Peyer's patch (tissue), 4 donors: Measurements from ENCODE around the gene FARP1.

Source experiments
- POLR2A ChIP-seq, 2 donors: fragments of 450-650 bp; IDR thresholded peaks; one replicate each; pipeline ENCODE4 v1.5.1; 2017; ENCODE audit warnings: antibody characterized with exemption in 2 of 2, mild to moderate bottlenecking in 2 of 2, moderate library complexity in 2 of 2
- TF ChIP-seq, protein P1 (sequence below), 6 experiments: fragments of 450-650 bp in 4 of 6; fragments of 200-600 bp in 2 of 6; sonication (generic) in 1 of 6; IDR thresholded peaks; one replicate each; pipeline ENCODE4 v1.5.1; 2017 to 2019; ENCODE audit warnings: antibody characterized with exemption in 6 of 6, mild to moderate bottlenecking in 3 of 6, moderate library complexity in 1 of 6

DNA sequence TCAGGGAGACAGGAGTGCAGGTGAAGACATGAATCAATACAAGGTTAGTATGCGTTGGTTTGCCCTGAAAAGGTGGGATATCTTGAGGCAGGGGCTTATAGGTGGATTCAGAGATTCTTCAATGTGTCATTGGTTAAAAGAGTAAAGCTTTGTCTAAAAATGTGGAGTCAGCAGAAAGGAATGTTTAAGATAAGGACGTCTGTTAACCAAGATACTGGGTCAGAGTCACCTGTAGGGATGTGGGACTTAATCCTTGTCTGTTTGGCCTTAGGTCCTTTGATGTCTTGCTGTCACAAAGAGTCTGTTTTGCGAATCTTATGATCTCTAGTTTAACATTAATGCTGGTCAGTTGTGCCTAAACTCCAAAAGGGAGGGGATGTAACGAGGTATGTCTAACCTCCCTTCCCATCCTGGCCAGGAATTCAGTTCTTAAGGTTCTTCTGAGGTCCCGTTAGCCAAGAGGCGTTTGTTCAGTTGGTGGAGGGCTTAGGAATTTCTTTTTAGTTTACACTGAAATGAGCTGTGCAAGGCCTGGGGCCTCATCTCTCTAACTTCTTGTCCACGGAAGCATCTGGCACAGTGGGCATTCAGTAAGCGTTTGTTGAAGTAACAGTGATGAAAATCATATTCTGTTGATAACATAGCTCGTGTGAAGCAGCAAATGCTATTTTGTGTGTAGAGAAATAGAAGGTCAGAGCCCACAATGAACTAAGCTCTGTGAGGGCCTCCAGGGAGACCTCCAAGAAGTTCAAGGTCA, 130.4 kb downstream of the FARP1 start:
- TF ChIP-seq, protein P1, sequence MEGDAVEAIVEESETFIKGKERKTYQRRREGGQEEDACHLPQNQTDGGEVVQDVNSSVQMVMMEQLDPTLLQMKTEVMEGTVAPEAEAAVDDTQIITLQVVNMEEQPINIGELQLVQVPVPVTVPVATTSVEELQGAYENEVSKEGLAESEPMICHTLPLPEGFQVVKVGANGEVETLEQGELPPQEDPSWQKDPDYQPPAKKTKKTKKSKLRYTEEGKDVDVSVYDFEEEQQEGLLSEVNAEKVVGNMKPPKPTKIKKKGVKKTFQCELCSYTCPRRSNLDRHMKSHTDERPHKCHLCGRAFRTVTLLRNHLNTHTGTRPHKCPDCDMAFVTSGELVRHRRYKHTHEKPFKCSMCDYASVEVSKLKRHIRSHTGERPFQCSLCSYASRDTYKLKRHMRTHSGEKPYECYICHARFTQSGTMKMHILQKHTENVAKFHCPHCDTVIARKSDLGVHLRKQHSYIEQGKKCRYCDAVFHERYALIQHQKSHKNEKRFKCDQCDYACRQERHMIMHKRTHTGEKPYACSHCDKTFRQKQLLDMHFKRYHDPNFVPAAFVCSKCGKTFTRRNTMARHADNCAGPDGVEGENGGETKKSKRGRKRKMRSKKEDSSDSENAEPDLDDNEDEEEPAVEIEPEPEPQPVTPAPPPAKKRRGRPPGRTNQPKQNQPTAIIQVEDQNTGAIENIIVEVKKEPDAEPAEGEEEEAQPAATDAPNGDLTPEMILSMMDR (IDR thresholded peaks at IDR 0.05): no peak
- no peak for TF ChIP-seq POLR2A (IDR thresholded peaks at IDR 0.05)
